WTC11 (cell line): ENCODE measurements around the gene MAPRE2. TPM values are rescaled to one million over a fixed set of nuclear protein-coding genes. Genes with fewer than 3 reads are reported as not detected.

ENCODE experiments used
- ATAC-seq: fragments of 200-7000 bp; cut with Tn5 transposase; 2 replicates; pipeline ENCODE4 v1.10.0; 2021; ENCODE audit warnings: mild to moderate bottlenecking, moderate library complexity
- CTCF ChIA-PET: fragments of 300-600 bp; sonication (Branson Sonifier 250); formaldehyde crosslinking; loops from one replicate; lab custom pipeline; 2021; ENCODE audit warnings: antibody characterized with exemption; lab: Charles Lee
- POLR2A ChIA-PET: fragments of 350-600 bp; sonication (Branson Sonifier 250); formaldehyde crosslinking; loops from one replicate; lab custom pipeline; 2021; ENCODE audit warnings: antibody characterized with exemption; lab: Charles Lee
- DNase-seq: peaks from one replicate; pipeline ENCODE4 v3.0.0; 2021; ENCODE audit warnings: low spot score
- H3K27ac Mint-ChIP-seq: 2 replicates; pipeline ENCODE4 v1.8.0; 2021; ENCODE audit warnings: mixed read lengths
- H3K27me3 Mint-ChIP-seq: 2 replicates; pipeline ENCODE4 v1.8.0; 2021; ENCODE audit warnings: low read depth, mild to moderate bottlenecking, moderate library complexity, mixed read lengths
- H3K36me3 Mint-ChIP-seq: 2 replicates; pipeline ENCODE4 v1.8.0; 2021; ENCODE audit warnings: mixed read lengths
- H3K4me1 Mint-ChIP-seq: 2 replicates; pipeline ENCODE4 v1.8.0; 2022; ENCODE audit warnings: mixed read lengths
- H3K4me3 Mint-ChIP-seq: 2 replicates; pipeline ENCODE4 v1.8.0; 2021; ENCODE audit warnings: mild to moderate bottlenecking, moderate library complexity, mixed read lengths
- H3K9me3 Mint-ChIP-seq: 2 replicates; pipeline ENCODE4 v1.8.0; 2021; ENCODE audit warnings: mixed read lengths
- ELF4 ChIP-seq: sonication (generic); formaldehyde crosslinking; IDR thresholded peaks from 2 replicates; pipeline ENCODE4 v1.8.1; 2022; ENCODE audit warnings: low read depth, mild to moderate bottlenecking, moderate library complexity, missing genetic modification reagents
- FOXP1 ChIP-seq: sonication (generic); formaldehyde crosslinking; IDR thresholded peaks from 2 replicates; pipeline ENCODE4 v1.8.0; 2022; ENCODE audit warnings: missing genetic modification reagents, mild to moderate bottlenecking, moderate library complexity, borderline replicate concordance
- GABPB1 ChIP-seq: sonication (generic); formaldehyde crosslinking; IDR thresholded peaks from 2 replicates; pipeline ENCODE4 v1.8.1; 2023; ENCODE audit warnings: mild to moderate bottlenecking, missing genetic modification reagents
- HMGA2 ChIP-seq: fragments of 250-450 bp; sonication (Bioruptor Pico); IDR thresholded peaks from 2 replicates; pipeline ENCODE4 v1.4.0; 2021; ENCODE audit warnings: mild to moderate bottlenecking, moderate library complexity
- JUN ChIP-seq: sonication (generic); formaldehyde crosslinking; IDR thresholded peaks from 2 replicates; pipeline ENCODE4 v1.8.0; 2023; ENCODE audit warnings: mild to moderate bottlenecking, missing genetic modification reagents
- NR3C1 ChIP-seq: sonication (generic); formaldehyde crosslinking; conservative IDR thresholded peaks from 2 replicates; pipeline ENCODE4 v1.8.1; 2023; ENCODE audit warnings: low read depth, mild to moderate bottlenecking, missing genetic modification reagents
- SMAD3 ChIP-seq: sonication (generic); formaldehyde crosslinking; IDR thresholded peaks from 2 replicates; pipeline ENCODE4 v1.8.0; 2022; ENCODE audit warnings: missing genetic modification reagents, mild to moderate bottlenecking, borderline replicate concordance
- ZNF121 ChIP-seq: sonication (generic); formaldehyde crosslinking; IDR thresholded peaks from 2 replicates; pipeline ENCODE4 v1.8.0; 2023; ENCODE audit warnings: missing genetic modification reagents
- ZNF232 ChIP-seq: sonication (generic); formaldehyde crosslinking; IDR thresholded peaks from 2 replicates; pipeline ENCODE4 v1.8.0; 2022; ENCODE audit warnings: mild to moderate bottlenecking, missing genetic modification reagents
- ZNF423 ChIP-seq: fragments of 250-450 bp; sonication (Bioruptor Pico); IDR thresholded peaks from 2 replicates; pipeline ENCODE4 v2.1.2; 2022; ENCODE audit warnings: mild to moderate bottlenecking, moderate library complexity
- total RNA-seq: library from RNA; stranded (reverse); gene quantifications from 3 replicates; pipeline ENCODE4 v1.2.3, GENCODE V29; 2021
- TF ChIP-seq, protein P1 (sequence below): fragments of 200-600 bp; IDR thresholded peaks from 2 replicates; pipeline ENCODE4 v1.8.0; 2022; ENCODE audit warnings: antibody characterized with exemption
- TF ChIP-seq, protein P2 (sequence below): fragments of 250-450 bp; sonication (Bioruptor Pico); IDR thresholded peaks from 2 replicates; pipeline ENCODE4 v1.9.0; 2021; ENCODE audit warnings: mild to moderate bottlenecking
- TF ChIP-seq, protein P3 (sequence below): sonication (generic); formaldehyde crosslinking; IDR thresholded peaks from 2 replicates; pipeline ENCODE4 v1.8.1; 2023; ENCODE audit warnings: mild to moderate bottlenecking, missing genetic modification reagents
- TF ChIP-seq, protein P4 (sequence below): sonication (generic); formaldehyde crosslinking; IDR thresholded peaks from 2 replicates; pipeline ENCODE4 v1.8.1; 2023; ENCODE audit warnings: mild to moderate bottlenecking, missing genetic modification reagents, moderate library complexity
- TF ChIP-seq, protein P5 (sequence below): fragments of 250-450 bp; sonication (Bioruptor Pico); IDR thresholded peaks from 2 replicates; pipeline ENCODE4 v2.1.2; 2022; ENCODE audit warnings: mild to moderate bottlenecking, moderate library complexity
- TF ChIP-seq, protein P6 (sequence below): sonication (generic); formaldehyde crosslinking; IDR thresholded peaks from 2 replicates; pipeline ENCODE4 v1.8.1; 2022; ENCODE audit warnings: low read depth, mild to moderate bottlenecking, moderate library complexity, missing genetic modification reagents, borderline replicate concordance

The MAPRE2 gene
- total RNA-seq, 1 experiment from 2014 or later, result 20.4 TPM

DNA sequence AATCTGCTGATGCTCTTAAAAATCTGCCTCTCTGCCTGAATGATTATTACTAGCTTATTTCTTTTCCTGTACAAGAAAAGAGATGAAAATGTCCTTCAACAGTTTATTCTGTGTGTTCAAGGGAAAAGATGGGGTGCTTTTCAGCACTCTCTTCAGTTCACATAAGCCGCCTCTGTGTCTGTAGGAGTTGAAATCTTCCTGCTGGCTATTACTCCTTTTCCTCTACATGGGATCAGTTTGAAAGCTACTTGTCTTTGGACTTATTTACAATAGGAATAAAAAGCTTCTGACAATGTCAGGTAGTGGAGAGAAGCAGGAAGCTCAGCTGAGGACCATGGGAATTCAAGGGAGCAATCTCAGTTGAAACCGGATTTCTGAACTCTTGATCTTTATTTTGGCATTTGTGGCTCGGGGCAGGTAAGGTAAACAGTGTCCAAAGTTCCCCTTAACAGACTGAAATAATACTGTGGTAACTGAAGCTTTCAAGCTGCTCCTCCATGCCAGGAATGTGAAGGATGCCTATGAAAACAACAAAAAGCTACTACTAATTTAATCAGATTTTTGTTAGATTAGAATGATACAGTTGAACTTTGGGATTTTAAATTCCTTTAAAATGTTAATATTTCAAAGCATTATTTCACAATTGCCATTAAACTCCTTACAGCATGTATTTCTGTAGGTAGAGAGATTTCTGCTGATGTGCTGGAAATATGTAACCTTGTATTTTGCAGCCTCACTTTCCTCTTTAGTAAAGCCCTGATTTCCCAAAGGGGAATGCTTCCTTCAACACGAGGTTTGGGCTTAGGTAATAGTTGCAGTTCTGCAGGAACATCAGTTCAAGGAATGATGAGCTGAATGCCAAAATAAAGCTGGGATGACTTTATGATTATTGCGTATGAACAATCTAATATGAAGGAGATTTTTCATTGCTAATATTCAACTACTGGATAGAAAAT is 43.6 kb downstream of the MAPRE2 start:
- no peak for ATAC-seq
- TF ChIP-seq, protein P1, sequence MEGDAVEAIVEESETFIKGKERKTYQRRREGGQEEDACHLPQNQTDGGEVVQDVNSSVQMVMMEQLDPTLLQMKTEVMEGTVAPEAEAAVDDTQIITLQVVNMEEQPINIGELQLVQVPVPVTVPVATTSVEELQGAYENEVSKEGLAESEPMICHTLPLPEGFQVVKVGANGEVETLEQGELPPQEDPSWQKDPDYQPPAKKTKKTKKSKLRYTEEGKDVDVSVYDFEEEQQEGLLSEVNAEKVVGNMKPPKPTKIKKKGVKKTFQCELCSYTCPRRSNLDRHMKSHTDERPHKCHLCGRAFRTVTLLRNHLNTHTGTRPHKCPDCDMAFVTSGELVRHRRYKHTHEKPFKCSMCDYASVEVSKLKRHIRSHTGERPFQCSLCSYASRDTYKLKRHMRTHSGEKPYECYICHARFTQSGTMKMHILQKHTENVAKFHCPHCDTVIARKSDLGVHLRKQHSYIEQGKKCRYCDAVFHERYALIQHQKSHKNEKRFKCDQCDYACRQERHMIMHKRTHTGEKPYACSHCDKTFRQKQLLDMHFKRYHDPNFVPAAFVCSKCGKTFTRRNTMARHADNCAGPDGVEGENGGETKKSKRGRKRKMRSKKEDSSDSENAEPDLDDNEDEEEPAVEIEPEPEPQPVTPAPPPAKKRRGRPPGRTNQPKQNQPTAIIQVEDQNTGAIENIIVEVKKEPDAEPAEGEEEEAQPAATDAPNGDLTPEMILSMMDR, result no peak
- Mint-ChIP-seq H3K36me3 (no peaks in the 10 kb centered on the region), H3K4me3 (no peak overlapping the region), H3K9me3 (no peaks in the 10 kb centered on the region), H3K27ac (no peak overlapping the region), H3K27me3 (no peaks in the 10 kb centered on the region), H3K4me1 (no peaks in the 10 kb centered on the region)
- CTCF ChIA-PET, result interaction anchor here (1.6 kb wide), 1 partner anchor 15 kb away, joined by 3 read pairs; no protein-coding TSS in a partner anchor
- no peak for DNase-seq
- POLR2A ChIA-PET, result interaction anchor here (0.6 to 0.8 kb wide), 2 partner anchors 10 to 44 kb away, joined by 3 read pairs; partner anchors contain the start of gene MAPRE2

DNA sequence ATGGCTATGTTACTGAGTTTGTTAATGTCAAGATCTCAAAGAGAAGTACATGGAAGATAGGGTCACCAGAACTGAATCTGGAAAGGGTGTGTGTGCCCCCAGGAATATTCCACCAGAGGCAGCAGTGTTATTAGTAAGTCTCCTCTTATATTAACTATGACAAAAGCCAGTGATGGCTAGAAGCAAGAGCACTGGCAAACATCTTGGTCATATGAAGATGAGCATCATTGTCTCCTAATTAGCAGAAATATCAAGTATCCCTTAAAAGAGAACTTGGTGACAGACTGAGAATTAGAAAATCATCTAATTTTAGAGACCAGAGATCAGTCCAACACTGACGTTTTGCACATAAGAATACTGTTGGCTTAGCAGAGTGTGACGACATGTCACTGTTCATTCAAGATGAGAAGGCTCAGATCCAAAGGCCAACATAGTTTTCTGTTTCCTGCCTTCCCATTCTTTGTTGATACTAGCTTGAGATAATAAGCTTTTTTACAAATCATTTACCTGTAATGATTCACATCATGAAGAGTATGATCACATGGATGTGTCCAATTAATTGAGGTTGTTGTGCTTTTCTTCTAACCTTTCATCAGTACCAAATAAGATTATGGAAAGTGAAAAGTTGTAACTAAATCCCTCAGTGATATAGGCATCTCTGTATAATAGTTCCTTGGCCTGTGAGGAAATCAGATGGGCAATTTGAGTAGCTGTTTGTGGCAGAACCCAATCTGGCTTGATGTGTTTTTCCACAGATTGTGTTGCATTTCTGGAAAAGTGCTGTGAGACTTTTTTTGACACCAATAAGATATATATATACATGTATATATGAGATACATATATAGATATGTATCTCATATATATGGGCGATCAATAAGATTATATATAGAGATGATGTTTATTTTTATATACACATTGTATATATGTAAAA is 44.5 kb downstream of the MAPRE2 start:
- TF ChIP-seq, protein P2, sequence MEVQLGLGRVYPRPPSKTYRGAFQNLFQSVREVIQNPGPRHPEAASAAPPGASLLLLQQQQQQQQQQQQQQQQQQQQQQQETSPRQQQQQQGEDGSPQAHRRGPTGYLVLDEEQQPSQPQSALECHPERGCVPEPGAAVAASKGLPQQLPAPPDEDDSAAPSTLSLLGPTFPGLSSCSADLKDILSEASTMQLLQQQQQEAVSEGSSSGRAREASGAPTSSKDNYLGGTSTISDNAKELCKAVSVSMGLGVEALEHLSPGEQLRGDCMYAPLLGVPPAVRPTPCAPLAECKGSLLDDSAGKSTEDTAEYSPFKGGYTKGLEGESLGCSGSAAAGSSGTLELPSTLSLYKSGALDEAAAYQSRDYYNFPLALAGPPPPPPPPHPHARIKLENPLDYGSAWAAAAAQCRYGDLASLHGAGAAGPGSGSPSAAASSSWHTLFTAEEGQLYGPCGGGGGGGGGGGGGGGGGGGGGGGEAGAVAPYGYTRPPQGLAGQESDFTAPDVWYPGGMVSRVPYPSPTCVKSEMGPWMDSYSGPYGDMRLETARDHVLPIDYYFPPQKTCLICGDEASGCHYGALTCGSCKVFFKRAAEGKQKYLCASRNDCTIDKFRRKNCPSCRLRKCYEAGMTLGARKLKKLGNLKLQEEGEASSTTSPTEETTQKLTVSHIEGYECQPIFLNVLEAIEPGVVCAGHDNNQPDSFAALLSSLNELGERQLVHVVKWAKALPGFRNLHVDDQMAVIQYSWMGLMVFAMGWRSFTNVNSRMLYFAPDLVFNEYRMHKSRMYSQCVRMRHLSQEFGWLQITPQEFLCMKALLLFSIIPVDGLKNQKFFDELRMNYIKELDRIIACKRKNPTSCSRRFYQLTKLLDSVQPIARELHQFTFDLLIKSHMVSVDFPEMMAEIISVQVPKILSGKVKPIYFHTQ (CRISPR knock-in tag), result no peak
- TF ChIP-seq, protein P3, sequence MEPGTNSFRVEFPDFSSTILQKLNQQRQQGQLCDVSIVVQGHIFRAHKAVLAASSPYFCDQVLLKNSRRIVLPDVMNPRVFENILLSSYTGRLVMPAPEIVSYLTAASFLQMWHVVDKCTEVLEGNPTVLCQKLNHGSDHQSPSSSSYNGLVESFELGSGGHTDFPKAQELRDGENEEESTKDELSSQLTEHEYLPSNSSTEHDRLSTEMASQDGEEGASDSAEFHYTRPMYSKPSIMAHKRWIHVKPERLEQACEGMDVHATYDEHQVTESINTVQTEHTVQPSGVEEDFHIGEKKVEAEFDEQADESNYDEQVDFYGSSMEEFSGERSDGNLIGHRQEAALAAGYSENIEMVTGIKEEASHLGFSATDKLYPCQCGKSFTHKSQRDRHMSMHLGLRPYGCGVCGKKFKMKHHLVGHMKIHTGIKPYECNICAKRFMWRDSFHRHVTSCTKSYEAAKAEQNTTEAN, result no peak
- TF ChIP-seq FOXP1 (CRISPR knock-in tag), result no peak
- no peak for TF ChIP-seq GABPB1
- TF ChIP-seq NR3C1 (CRISPR knock-in tag), result no peak
- TF ChIP-seq ZNF121 (CRISPR knock-in tag), result no peak
- TF ChIP-seq ZNF232 (CRISPR knock-in tag), result no peak
- TF ChIP-seq ZNF423 (CRISPR knock-in tag), result no peak
- TF ChIP-seq JUN (CRISPR knock-in tag), result no peak
- TF ChIP-seq, protein P4, sequence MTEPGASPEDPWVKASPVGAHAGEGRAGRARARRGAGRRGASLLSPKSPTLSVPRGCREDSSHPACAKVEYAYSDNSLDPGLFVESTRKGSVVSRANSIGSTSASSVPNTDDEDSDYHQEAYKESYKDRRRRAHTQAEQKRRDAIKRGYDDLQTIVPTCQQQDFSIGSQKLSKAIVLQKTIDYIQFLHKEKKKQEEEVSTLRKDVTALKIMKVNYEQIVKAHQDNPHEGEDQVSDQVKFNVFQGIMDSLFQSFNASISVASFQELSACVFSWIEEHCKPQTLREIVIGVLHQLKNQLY (CRISPR knock-in tag), result no peak
- TF ChIP-seq ELF4 (CRISPR knock-in tag), result no peak
- no peak for TF ChIP-seq HMGA2 (CRISPR knock-in tag)
- TF ChIP-seq SMAD3, result no peak
- TF ChIP-seq, protein P5, sequence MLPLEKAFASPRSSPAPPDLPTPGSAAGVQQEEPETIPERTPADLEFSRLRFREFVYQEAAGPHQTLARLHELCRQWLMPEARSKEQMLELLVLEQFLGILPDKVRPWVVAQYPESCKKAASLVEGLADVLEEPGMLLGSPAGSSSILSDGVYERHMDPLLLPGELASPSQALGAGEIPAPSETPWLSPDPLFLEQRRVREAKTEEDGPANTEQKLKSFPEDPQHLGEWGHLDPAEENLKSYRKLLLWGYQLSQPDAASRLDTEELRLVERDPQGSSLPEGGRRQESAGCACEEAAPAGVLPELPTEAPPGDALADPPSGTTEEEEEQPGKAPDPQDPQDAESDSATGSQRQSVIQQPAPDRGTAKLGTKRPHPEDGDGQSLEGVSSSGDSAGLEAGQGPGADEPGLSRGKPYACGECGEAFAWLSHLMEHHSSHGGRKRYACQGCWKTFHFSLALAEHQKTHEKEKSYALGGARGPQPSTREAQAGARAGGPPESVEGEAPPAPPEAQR (CRISPR knock-in tag), result no peak
- TF ChIP-seq, protein P6, sequence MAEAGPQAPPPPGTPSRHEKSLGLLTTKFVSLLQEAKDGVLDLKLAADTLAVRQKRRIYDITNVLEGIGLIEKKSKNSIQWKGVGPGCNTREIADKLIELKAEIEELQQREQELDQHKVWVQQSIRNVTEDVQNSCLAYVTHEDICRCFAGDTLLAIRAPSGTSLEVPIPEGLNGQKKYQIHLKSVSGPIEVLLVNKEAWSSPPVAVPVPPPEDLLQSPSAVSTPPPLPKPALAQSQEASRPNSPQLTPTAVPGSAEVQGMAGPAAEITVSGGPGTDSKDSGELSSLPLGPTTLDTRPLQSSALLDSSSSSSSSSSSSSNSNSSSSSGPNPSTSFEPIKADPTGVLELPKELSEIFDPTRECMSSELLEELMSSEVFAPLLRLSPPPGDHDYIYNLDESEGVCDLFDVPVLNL (CRISPR knock-in tag), result no peak
- Mint-ChIP-seq H3K27ac (no peak overlapping the region), H3K9me3 (no peaks in the 10 kb centered on the region), H3K36me3 (no peaks in the 10 kb centered on the region), H3K4me1 (no peaks in the 10 kb centered on the region), H3K27me3 (no peaks in the 10 kb centered on the region), H3K4me3 (no peak overlapping the region)
- CTCF ChIA-PET, result interaction anchor here (1.6 kb wide), 1 partner anchor 14 kb away, joined by 3 read pairs; no protein-coding TSS in a partner anchor
- POLR2A ChIA-PET, result interaction anchor here (0.6 kb wide), 1 partner anchor 11 kb away, joined by 3 read pairs; no protein-coding TSS in a partner anchor
- ATAC-seq, result no peak
- DNase-seq, result no peak
